Measurements from ENCODE around the gene CXorf49B. TPM values are rescaled to one million over a fixed set of nuclear protein-coding genes. Genes with fewer than 3 reads are reported as not detected.
"Not testable (repeated sequence)": the region's sequence is repeated elsewhere in the genome, so short reads cannot be mapped to it uniquely, and the experiment has no call there.

CXorf49B gene
- total RNA-seq (2014; rRNA removed; shearing (Covaris generic)), result not detected in 2 replicates
- polyA plus RNA-seq (2015; cell fraction: cytosol; rRNA removed), result not detected in 2 replicates
- polyA plus RNA-seq (2015; cell fraction: nucleus; rRNA removed), result not detected in 2 replicates

- not testable (repeated sequence) for DNase-seq (ENCODE audit: low read depth)
Observed at GRCh38 chrX:71763049-71763448, at the start of gene CXorf49B. TSS of gene CXorf49B (plus strand) at chrX:71763349. CDS start at chrX:71763424, 75 bp downstream.

- DNase-seq (ENCODE audit: low read depth), result not testable (repeated sequence)
Observed at GRCh38 chrX:71714064-71714463, 49.1 kb upstream of the CXorf49B start.

- not testable (repeated sequence) for DNase-seq (ENCODE audit: low read depth)
Observed at GRCh38 chrX:71715551-71715950, 47.6 kb upstream of the CXorf49B start.

GRCh38 chrX:71716323-71716722 is 46.8 kb upstream of the CXorf49B start:
- not testable (repeated sequence) for DNase-seq (ENCODE audit: low read depth)

GRCh38 chrX:71718185-71718584 is 45.0 kb upstream of the CXorf49B start, which contains the start of gene CXorf49:
TSS of gene CXorf49 (minus strand) at chrX:71718285. CDS start at chrX:71718151, 134 bp downstream.
- DNase-seq (ENCODE audit: low read depth), result not testable (repeated sequence)

DNA sequence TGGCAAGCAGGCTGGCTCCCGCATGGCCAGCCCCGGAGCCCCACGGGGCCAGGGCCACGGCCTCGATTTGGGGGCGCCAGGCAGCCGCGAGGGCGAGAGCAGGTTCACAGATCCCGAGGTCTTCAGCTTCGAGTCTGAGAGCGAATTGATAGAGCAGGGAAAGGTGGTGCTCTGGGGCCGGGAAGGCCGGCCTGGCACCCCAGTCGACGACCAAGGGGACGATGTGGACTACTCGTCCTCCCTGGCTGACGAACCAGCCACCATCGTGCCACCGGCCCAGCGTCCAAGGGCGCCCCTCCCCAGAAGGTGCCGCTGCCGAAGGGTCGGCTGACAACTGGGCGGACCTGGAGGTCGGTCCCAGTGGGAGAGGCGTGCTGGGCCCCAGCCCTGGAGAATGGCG is 44.0 kb upstream of the CXorf49B start:
- not testable (repeated sequence) for DNase-seq (ENCODE audit: low read depth)

GRCh38 chrX:71720289-71720886 is 42.8 kb upstream of the CXorf49B start:
- not testable (repeated sequence) for DNase-seq (ENCODE audit: low read depth)

- not testable (repeated sequence) for DNase-seq (ENCODE audit: low read depth)
Observed at GRCh38 chrX:71760688-71761281, 2.4 kb upstream of the CXorf49B start.

DNA sequence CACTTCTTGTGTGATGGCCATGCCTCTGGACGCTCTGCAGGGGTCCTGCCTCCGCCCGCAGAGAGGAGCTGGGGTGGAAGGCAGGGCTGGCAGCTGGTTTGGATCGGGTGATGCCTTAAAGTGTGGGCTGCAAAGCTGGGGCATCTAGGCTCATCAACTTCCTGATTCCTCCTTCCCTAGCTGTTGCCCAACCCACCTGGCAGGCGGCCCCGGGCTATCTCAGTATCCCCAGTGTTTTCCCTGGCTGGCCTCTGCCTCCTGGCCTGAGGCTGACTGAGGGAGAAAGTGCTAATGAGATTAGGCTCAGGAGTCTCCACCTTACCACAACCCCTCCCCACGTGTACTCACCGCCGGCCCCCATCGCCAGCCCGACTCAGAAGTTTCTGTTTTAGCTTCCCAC is 1.7 kb downstream of the CXorf49B start:
- not testable (repeated sequence) for DNase-seq (ENCODE audit: low read depth)

- not testable (repeated sequence) for DNase-seq (ENCODE audit: low read depth)
Observed at GRCh38 chrX:71765613-71766012, 2.5 kb downstream of the CXorf49B start.

DNA sequence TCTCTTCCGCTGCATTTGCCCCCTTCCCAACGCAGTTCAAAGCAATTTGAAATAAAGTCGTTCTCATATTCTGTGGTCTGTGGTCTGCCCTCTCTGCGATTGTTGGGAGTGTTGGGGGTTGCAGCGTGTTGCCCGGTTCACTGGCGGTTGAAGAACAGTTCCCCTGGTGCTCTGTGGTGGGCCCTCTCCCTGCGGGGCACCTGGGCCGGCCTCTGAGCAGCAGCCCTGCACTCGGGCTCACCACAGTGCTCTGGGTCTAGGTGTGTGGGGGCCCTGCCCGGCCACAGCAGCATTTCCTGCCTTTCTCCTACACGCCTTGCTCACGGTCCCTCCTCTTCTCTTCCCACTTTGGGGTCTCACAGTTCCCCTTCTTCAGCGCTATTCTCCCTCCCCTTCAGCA is 4.0 kb downstream of the CXorf49B start:
- DNase-seq (ENCODE audit: low read depth), result not testable (repeated sequence)

DNA sequence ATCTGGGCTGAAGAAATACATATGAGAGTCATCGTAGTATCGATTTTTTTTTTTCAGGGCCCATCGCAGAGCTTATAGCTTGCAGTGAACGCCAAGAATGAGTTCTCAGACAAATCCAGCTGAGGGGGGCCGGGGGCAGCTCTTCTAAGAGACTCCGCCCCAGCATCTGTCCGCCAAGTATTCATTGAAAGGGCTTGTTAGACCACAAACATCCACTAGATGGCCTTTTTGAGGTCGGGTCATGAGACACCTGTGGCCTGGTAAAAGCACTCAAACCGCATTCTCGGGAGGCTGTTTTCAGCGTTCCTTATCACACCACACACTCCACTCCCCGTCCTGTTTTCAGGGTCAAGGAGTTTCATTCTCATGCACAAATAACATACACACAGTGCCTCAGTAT is 15.2 kb downstream of the CXorf49B start:
- DNase-seq (ENCODE audit: low read depth), result not testable (repeated sequence)

DNA sequence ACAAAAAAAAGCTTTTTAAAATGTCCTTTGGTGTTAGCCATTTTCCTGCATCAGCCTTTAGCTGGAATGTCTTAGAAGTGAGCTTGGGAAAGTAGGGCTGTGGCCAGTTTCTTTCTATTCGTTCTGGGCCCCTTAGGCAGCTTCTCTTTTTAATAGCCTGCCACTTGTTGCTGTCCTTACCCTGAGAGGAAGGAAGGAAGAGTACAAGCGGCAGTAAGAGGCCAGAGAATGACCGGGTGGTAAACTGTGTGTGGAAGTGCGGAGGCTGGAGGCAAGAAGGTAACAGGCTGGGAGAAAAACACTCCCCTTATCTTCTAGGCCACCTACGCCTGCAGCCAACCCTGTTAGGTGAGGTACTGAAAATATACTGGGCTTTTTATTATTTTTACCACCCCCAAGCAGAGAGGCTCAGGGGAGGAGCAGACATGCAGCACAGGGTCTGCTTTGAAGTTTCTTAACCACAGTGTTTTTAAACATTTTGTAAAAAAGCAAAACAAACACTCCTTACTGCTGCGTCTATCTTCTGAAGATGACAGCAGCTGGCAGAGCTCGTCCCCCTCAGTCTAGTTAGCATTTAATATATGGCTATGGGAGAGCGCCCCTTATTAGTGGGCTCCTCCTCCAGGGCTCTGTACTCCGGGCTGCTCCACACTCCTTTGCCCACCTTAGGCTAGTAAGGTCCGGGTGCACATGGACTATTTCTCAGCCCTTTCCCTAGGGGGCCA is 19.2 kb downstream of the CXorf49B start:
- not testable (repeated sequence) for DNase-seq (ENCODE audit: low read depth)

- DNase-seq (ENCODE audit: low read depth), result not testable (repeated sequence)
Observed at GRCh38 chrX:71782950-71783299, 19.8 kb downstream of the CXorf49B start.

- DNase-seq (ENCODE audit: low read depth), result not testable (repeated sequence)
Observed at GRCh38 chrX:71783569-71784347, 20.6 kb downstream of the CXorf49B start.

DNA sequence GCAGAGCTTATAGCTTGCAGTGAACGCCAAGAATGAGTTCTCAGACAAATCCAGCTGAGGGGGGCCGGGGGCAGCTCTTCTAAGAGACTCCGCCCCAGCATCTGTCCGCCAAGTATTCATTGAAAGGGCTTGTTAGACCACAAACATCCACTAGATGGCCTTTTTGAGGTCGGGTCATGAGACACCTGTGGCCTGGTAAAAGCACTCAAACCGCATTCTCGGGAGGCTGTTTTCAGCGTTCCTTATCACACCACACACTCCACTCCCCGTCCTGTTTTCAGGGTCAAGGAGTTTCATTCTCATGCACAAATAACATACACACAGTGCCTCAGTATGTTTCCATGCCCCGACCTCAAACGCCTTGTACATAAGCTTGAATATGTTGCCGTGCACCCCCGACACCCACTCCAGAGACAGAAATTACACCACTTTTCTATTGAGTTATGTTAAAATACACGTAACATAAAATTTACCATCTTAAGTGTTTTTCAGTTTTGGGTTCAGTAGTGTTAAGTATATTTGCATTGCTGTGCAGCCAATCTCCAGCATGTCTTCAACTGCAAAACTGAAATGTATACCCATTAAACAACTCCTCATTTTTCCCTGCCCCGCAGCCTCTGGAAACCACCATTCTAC is 21.3 kb downstream of the CXorf49B start:
- not testable (repeated sequence) for DNase-seq (ENCODE audit: low read depth)

DNA sequence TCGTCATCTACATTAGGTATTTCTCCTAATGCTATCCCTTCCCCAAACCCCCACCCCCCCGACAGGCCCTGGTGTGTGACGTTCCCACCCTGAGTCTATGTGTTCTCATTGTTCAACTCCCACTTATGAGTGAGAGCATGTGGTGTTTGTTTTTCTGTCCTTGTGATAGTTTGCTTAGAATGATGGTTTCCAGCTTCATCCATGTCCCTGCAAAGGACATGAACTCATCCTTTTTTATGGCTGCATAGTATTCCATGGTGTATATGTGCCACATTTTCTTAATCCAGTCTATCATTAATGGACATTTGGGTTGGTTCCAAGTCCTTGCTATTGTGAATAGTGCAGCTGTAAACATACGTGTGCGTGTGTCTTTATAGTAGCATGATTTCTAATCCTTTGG is 43.3 kb downstream of the CXorf49B start:
- DNase-seq (ENCODE audit: low read depth), result not testable (repeated sequence)

DNA sequence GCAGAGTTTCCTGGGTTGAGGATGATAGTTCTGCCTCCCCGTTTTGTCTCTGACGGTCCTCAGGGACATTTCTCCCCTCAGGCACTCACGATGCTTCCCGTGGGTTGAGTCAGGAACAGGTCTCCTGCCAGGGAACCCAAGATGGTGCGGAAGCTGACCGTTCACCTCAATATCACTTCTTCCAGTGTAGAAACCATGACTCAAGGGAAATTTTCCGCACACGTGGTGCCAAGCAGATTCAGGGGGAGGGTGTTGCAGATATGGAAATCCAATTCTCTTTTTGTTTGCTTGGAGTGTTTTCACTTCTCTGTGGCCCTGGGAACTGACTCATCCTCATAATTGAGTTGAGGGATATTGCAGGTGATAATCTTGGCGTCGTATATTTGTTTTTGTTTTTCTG is 46.7 kb downstream of the CXorf49B start:
- peak; percentile 5 for DNase-seq (ENCODE audit: low read depth)

DNA sequence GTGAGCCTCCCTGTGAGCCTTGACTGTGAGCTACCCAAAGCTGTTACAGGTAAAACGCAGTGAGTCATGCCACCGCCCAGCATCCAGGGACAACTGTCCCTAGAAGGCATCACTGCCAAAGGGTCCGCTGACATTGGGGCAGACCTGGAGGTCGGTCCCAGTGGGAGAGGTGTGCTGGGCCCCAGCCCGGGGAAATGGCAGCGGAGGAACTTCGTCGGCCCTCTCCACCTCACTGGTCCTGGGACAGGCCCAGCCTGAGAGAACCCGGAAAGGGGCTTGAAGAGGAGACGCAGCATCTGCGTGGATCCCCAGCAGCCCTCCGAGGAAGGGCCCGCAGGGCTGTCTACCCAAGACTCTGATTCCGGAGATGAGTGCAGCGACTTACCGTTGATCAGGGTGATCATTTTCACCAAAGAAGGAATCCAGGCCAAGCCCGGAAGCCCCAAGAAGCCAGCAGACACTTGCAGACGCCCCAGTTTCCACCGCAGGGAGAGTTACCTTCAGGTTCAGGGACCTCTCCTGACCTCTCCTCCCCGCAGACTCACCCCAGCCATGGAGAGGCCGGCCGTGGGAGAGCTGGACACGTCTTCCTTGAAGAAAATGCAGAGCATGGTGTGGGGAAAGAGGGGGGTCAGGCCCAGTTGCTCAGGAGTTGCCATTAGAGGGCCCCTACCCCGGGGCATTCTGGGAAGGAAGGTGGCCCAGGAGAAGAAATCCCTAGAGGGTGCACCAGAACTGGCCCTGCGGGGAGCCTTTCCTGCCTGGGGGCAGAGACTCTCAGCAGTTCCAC is 51.2 kb downstream of the CXorf49B start:
- DNase-seq (ENCODE audit: low read depth), result no peak

All from HT1080 (cell line).